H1 (cell line): Measurements from ENCODE around the gene SUCLG2. TPM values are rescaled to one million over a fixed set of nuclear protein-coding genes. Genes with fewer than 3 reads are reported as not detected.

ENCODE experiments used
- CTCF ChIA-PET: fragments of 300-600 bp; sonication (Branson Sonifier 250); formaldehyde crosslinking; loops from one replicate; lab custom pipeline; 2021; ENCODE audit not compliant: partially characterized antibody; lab: Charles Lee
- POLR2A ChIA-PET: fragments of 300-600 bp; sonication (Branson Sonifier 250); formaldehyde crosslinking; loops from one replicate; lab custom pipeline; 2021; ENCODE audit warnings: inconsistent platforms; ENCODE audit not compliant: partially characterized antibody; lab: Charles Lee
- DNase-seq, 2 experiments: peaks; one replicate each; pipeline versions ENCODE4 v3.0.0 to v3.0.0-alpha.2; 2010 to 2022; ENCODE audit warnings: low spot score in 2 of 2, low read depth in 1 of 2, mixed read lengths in 1 of 2
- FAIRE-seq: peaks from 2 replicates; lab custom pipeline; 2011; peaks lifted over from hg19 to GRCh38; lab: Jason Lieb, UNC
- H2AFZ ChIP-seq: 2 replicates; pipeline ENCODE4 v1.8.1; 2012; ENCODE audit warnings: low read length, inconsistent platforms
- H2AK5ac ChIP-seq: 2 replicates; pipeline ENCODE4 v1.6.1; 2013; ENCODE audit warnings: low read depth, low read length
- H2BK120ac ChIP-seq: replicated peaks from 2 replicates; pipeline ENCODE3; 2013; ENCODE audit warnings: low read depth, low read length, inconsistent platforms
- H2BK12ac ChIP-seq: 2 replicates; pipeline ENCODE4 v1.6.1; 2013; ENCODE audit warnings: low read depth, low read length
- H2BK15ac ChIP-seq: 2 replicates; pipeline ENCODE4 v1.6.1; 2013; ENCODE audit warnings: low read length
- H2BK20ac ChIP-seq: 2 replicates; pipeline ENCODE4 v1.6.1; 2013; ENCODE audit warnings: low read length
- H2BK5ac ChIP-seq: 2 replicates; pipeline ENCODE4 v1.6.1; 2013; ENCODE audit warnings: low read depth, low read length
- H3K14ac ChIP-seq: 2 replicates; pipeline ENCODE4 v1.6.1; 2013; ENCODE audit warnings: inconsistent platforms; ENCODE audit not compliant: insufficient read length
- H3K18ac ChIP-seq: 2 replicates; pipeline ENCODE4 v1.6.1; 2013; ENCODE audit warnings: low read length; ENCODE audit errors: extremely low read depth
- H3K23ac ChIP-seq: 2 replicates; pipeline ENCODE4 v1.6.1; 2013; ENCODE audit warnings: inconsistent platforms; ENCODE audit not compliant: insufficient read length
- H3K23me2 ChIP-seq: 2 replicates; pipeline ENCODE4 v1.6.1; 2013; ENCODE audit warnings: low read depth, low read length
- H3K27ac ChIP-seq: 2 replicates; pipeline ENCODE4 v1.6.1; 2011; ENCODE audit warnings: low read depth, low read length, inconsistent platforms
- H3K27me3 ChIP-seq, 4 experiments: replicated peaks in 1 of 4; 1 replicate in 1 of 4; 2 replicates in 3 of 4; pipeline versions ENCODE4 v1.6.1 to v1.8.1; 2011 to 2013; ENCODE audit warnings: low read length in 3 of 4, mild to moderate bottlenecking in 3 of 4, inconsistent platforms in 2 of 4, mixed read lengths in 2 of 4, moderate library complexity in 1 of 4; ENCODE audit not compliant: control insufficient read depth in 3 of 4, insufficient read depth in 3 of 4; ENCODE audit errors: extremely low read depth in 1 of 4
- H3K36me3 ChIP-seq, 4 experiments: 2 replicates each; pipeline versions ENCODE4 v1.6.1 to v1.8.1; 2011 to 2013; ENCODE audit warnings: mild to moderate bottlenecking in 4 of 4, low read length in 3 of 4, moderate library complexity in 2 of 4, control low read depth in 1 of 4, inconsistent platforms in 1 of 4; ENCODE audit not compliant: insufficient read depth in 4 of 4, control insufficient read depth in 2 of 4
- H3K4ac ChIP-seq: replicated peaks from 2 replicates; pipeline ENCODE3; 2013; ENCODE audit warnings: low read length, low read depth, mixed read lengths, inconsistent platforms; ENCODE audit not compliant: insufficient read length
- H3K4me1 ChIP-seq, 4 experiments: replicated peaks in 1 of 4; 1 replicate in 1 of 4; 2 replicates in 3 of 4; pipeline versions ENCODE4 v1.6.1 to v1.8.1; 2011 to 2013; ENCODE audit warnings: low read length in 3 of 4, inconsistent platforms in 2 of 4, mixed read lengths in 1 of 4; ENCODE audit not compliant: insufficient read depth in 4 of 4, control insufficient read depth in 3 of 4
- H3K4me2 ChIP-seq, 2 experiments: 2 replicates each; pipeline versions ENCODE4 v1.6.1 to v1.8.1; 2011 to 2013; ENCODE audit warnings: low read depth in 2 of 2, low read length in 2 of 2, control low read depth in 1 of 2, inconsistent platforms in 1 of 2, mild to moderate bottlenecking in 1 of 2; ENCODE audit not compliant: insufficient read depth in 1 of 2
- H3K4me3 ChIP-seq, 4 experiments: fragments of 200-600, 300-600 bp in 1 of 4; sonication (generic), shearing (Covaris generic), sonication (Bioruptor Twin) in 1 of 4; 2 replicates each; pipeline versions ENCODE4 v1.5.1 to v1.8.1; 2011 to 2016; ENCODE audit warnings: low read length in 4 of 4, low read depth in 3 of 4, control low read depth in 2 of 4, inconsistent platforms in 2 of 4, mild to moderate bottlenecking in 2 of 4, mixed read lengths in 1 of 4, moderate library complexity in 1 of 4; ENCODE audit not compliant: insufficient read depth in 2 of 4; ENCODE audit errors: extremely low read depth in 1 of 4
- H3K56ac ChIP-seq: replicated peaks from 2 replicates; pipeline ENCODE3; 2013; ENCODE audit warnings: low read depth, mild to moderate bottlenecking, mixed read lengths, low read length, inconsistent platforms; ENCODE audit not compliant: insufficient read length
- H3K79me1 ChIP-seq: 2 replicates; pipeline ENCODE4 v1.6.1; 2013; ENCODE audit warnings: low read depth, low read length, control low read depth
- H3K79me2 ChIP-seq, 2 experiments: 2 replicates each; pipeline versions ENCODE4 v1.6.1 to v1.8.1; 2012 to 2013; ENCODE audit warnings: low read length in 2 of 2, mild to moderate bottlenecking in 2 of 2, inconsistent platforms in 1 of 2; ENCODE audit not compliant: insufficient read depth in 2 of 2, control insufficient read depth in 1 of 2
- H3K9ac ChIP-seq, 4 experiments: replicated peaks in 1 of 4; 1 replicate in 1 of 4; 2 replicates in 3 of 4; pipeline versions ENCODE4 v1.6.1 to v1.8.1; 2011 to 2013; ENCODE audit warnings: low read depth in 3 of 4, low read length in 3 of 4, control low read depth in 2 of 4, mild to moderate bottlenecking in 2 of 4, moderate library complexity in 2 of 4, inconsistent platforms in 1 of 4; ENCODE audit errors: extremely low read depth in 1 of 4
- H3K9me3 ChIP-seq, 2 experiments: 2 replicates each; pipeline versions ENCODE4 v1.6.1 to v1.8.1; 2012 to 2013; ENCODE audit warnings: mild to moderate bottlenecking in 2 of 2, moderate library complexity in 2 of 2, control low read depth in 1 of 2, inconsistent platforms in 1 of 2, low read depth in 1 of 2, low read length in 1 of 2, mixed read lengths in 1 of 2; ENCODE audit not compliant: insufficient read depth in 2 of 2
- H4K20me1 ChIP-seq, 2 experiments: replicated peaks in 1 of 2; 2 replicates each; pipeline versions ENCODE3 to v1.8.1; 2011 to 2013; ENCODE audit warnings: inconsistent platforms in 2 of 2, low read length in 2 of 2, mild to moderate bottlenecking in 1 of 2; ENCODE audit not compliant: insufficient read depth in 2 of 2, control insufficient read depth in 1 of 2
- H4K5ac ChIP-seq: 2 replicates; pipeline ENCODE4 v1.6.1; 2013; ENCODE audit warnings: low read length, low read depth, mixed read lengths, inconsistent platforms; ENCODE audit not compliant: insufficient read length
- H4K8ac ChIP-seq: 2 replicates; pipeline ENCODE4 v1.8.0; 2013; ENCODE audit warnings: mild to moderate bottlenecking, moderate library complexity, low read length, inconsistent platforms; ENCODE audit not compliant: insufficient read depth; ENCODE audit errors: extremely low read depth
- H4K91ac ChIP-seq: replicated peaks from 2 replicates; pipeline ENCODE3; 2013; ENCODE audit warnings: low read length, mixed read lengths, inconsistent platforms; ENCODE audit not compliant: insufficient read length
- BRCA1 ChIP-seq: IDR thresholded peaks from 2 replicates; pipeline ENCODE4 v1.6.1; 2012; ENCODE audit warnings: low read depth, low read length, improper control_type of control experiment
- JUN ChIP-seq: IDR thresholded peaks from 2 replicates; pipeline ENCODE4 v1.6.1; 2011; ENCODE audit warnings: low read depth, mild to moderate bottlenecking, improper control_type of control experiment, low read length
- MAFK ChIP-seq: IDR thresholded peaks from 2 replicates; pipeline ENCODE4 v1.6.1; 2012; ENCODE audit warnings: low read depth, mild to moderate bottlenecking, improper control_type of control experiment, low read length
- NANOG ChIP-seq: IDR thresholded peaks from 2 replicates; pipeline ENCODE4 v1.6.1; 2011; ENCODE audit warnings: low read length, low read depth, mild to moderate bottlenecking, inconsistent platforms; ENCODE audit not compliant: insufficient read depth, poor library complexity, severe bottlenecking
- RNF2 ChIP-seq: fragments of 200-900, 300-1000 bp; sonication (generic); IDR thresholded peaks from 2 replicates; pipeline ENCODE4 v1.7.1; 2016; ENCODE audit warnings: borderline replicate concordance, low read depth, mild to moderate bottlenecking, antibody characterized with exemption, low read length; ENCODE audit not compliant: poor library complexity, severe bottlenecking; ENCODE audit errors: missing control alignments
- TAF1 ChIP-seq: IDR thresholded peaks from 2 replicates; pipeline ENCODE4 v1.6.1; 2011; ENCODE audit warnings: mild to moderate bottlenecking, low read depth, low read length
- WGBS, 2 experiments: shearing (Covaris generic) in 1 of 2; methylation state at CpG; one replicate each; pipeline versions ENCODE4 v1.1.6 to v1.1.7; 2013 to 2015; ENCODE audit warnings: low lambda C conversion rate in 2 of 2, mixed read lengths in 2 of 2, inconsistent platforms in 1 of 2, low coverage in 1 of 2, missing lambda C conversion rate in 1 of 2; ENCODE audit not compliant: insufficient replicate concordance in 2 of 2, insufficient coverage in 1 of 2, insufficient read length in 1 of 2; ENCODE audit errors: extremely low coverage in 1 of 2, missing lambda C conversion rate in 1 of 2; 5-methylcytosine and 5-hydroxymethylcytosine counted together
- polyA plus RNA-seq, 7 experiments: library from polyadenylated mRNA; depleted of rRNA in 3 of 7; stranded (reverse) in 5 of 7; unstranded in 2 of 7; fragments of >200 nt in 5 of 7; fragments of 200-250 nt in 2 of 7; gene quantifications; 1 replicate in 5 of 7; 2 replicates in 1 of 7; 4 replicates in 1 of 7; pipeline versions ENCODE4 v1.2.1 to v1.2.3, GENCODE V29; 2011 to 2013; ENCODE audit warnings: missing spikeins in 2 of 7, mixed read lengths in 2 of 7
- total RNA-seq: library from RNA; stranded (reverse); fragmentation: NEBNext Ultra II Directional; extraction: Animal tissue kit (Norgen Biotek cat#: 25700); gene quantifications from 2 replicates; pipeline ENCODE4 v1.2.1, GENCODE V29; 2021

The SUCLG2 gene
- total and polyA plus RNA-seq, 2 of the 8 experiments (the other 6 are each of a cell fraction or from before 2014, with no cell fraction given) = 12.9 to 46.2 TPM

DNA sequence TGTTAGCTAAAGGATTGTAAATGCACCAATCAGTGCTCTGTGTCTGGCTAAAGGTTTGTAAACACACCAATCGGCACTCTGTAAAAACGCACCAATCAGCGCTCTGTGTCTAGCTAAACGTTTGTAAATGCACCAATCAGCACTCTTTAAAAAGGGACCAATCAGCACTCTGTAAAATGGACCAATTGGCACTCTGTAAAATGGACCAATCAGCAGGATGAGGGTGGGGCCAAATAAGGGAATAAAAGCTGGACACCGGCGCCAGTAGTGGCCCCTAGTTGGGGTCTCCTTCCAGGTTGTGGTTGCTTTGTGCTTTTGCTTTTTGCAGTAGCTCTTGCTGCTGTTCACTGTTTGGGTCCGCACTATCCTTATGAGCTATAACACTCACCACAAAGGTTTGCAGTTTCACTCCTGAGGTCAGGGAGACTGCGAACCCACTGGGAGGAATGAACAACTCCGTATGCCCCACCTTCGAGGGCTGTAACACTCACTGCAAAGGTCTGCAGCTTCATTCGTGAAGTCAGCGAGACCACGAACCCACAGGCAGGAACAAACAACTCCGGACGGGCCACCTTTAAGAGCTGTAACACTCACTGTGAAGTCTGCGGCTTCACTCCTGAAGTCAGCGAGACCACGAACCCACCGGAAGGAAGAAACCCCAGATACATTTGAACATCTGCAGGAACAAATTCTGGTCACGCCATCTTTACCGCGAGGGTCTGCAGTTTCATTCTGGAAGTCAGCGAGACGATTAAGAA, 1.1 kb upstream of the SUCLG2 start:
- H3K9ac ChIP-seq = no peak overlapping the region
- H3K23me2 ChIP-seq = peaks cover 6% of the 10 kb centered on the region
- H3K18ac ChIP-seq = no peak overlapping the region
- no peak overlapping the region for H2BK5ac ChIP-seq
- peak overlapping the region in 1 of 4 experiments; percentile 74; a peak in 1 of 8 replicates for H3K4me3 ChIP-seq
- no peak overlapping the region for H3K4ac ChIP-seq
- H2BK12ac ChIP-seq = no peak overlapping the region
- H3K14ac ChIP-seq = no peak overlapping the region
- H4K8ac ChIP-seq = no peak overlapping the region
- ChIA-PET CTCF (interaction anchor here (0.6 to 1.6 kb wide), 8 partner anchors 8 to 666 kb away, joined by 3 read pairs; no protein-coding TSS in a partner anchor), POLR2A (interaction anchor here (0.8 to 2.8 kb wide), 7 partner anchors 12 to 667 kb away, joined by 3 to 10 read pairs (median 4); no protein-coding TSS in a partner anchor)
- no peak overlapping the region for H3K27ac ChIP-seq
- no peak for FAIRE-seq
- H4K5ac ChIP-seq = no peak overlapping the region
- no peak overlapping the region for H2BK20ac ChIP-seq
- H3K79me1 ChIP-seq = peaks cover 7% of the 10 kb centered on the region
- H2AK5ac ChIP-seq = no peak overlapping the region
- H2BK120ac ChIP-seq = no peak overlapping the region
- 96% methylated on average over 24 of the region's 24 CpGs; no CpG with 5 or more reads in 1 of the 2 experiments for WGBS, 2 experiments
- H3K9me3 ChIP-seq = no peaks in the 10 kb centered on the region
- peak overlapping the region; percentile 75 to 95; a peak in 3 of 4 replicates for H3K4me2 ChIP-seq
- H3K56ac ChIP-seq = no peak overlapping the region
- H2BK15ac ChIP-seq = no peak overlapping the region
- H3K23ac ChIP-seq = no peak overlapping the region
- H2AFZ ChIP-seq = no peak overlapping the region
- H4K91ac ChIP-seq = no peak overlapping the region
- H4K20me1 ChIP-seq = no peaks in the 10 kb centered on the region
- H3K36me3 ChIP-seq = no peaks in the 10 kb centered on the region
- H3K79me2 ChIP-seq = peaks cover 0 to 13% of the 10 kb centered on the region in 2 experiments; a peak in 2 of 4 replicates
- TF ChIP-seq MAFK = no peak
- TF ChIP-seq JUN = no peak
- TF ChIP-seq RNF2 = no peak
- no peak for TF ChIP-seq BRCA1
- no peak for TF ChIP-seq NANOG
- TF ChIP-seq TAF1 = no peak
- no peaks in the 10 kb centered on the region for H3K27me3 ChIP-seq
- peaks cover 3 to 9% (median 6%) of the 10 kb centered on the region in 4 experiments for H3K4me1 ChIP-seq
- no peak for DNase-seq
